ELF-1 (cell line): Measurements from ENCODE around the gene KCNK4.

ENCODE experiments used
- DNase-seq: peaks from one replicate; pipeline ENCODE4 v3.0.0-alpha.2; 2016; ENCODE audit warnings: low read depth, low spot score

KCNK4 gene

GRCh38 chr11:64347193-64347867 lies 56.2 kb downstream of the KCNK4 start:
- DNase-seq, result no peak

- peak; percentile 42 for DNase-seq
These were observed 57.4 kb downstream of the KCNK4 start for GRCh38 chr11:64348383-64349024.

- no peak for DNase-seq
These were observed 57.9 kb downstream of the KCNK4 start for GRCh38 chr11:64349025-64349387.

GRCh38 chr11:64349404-64349803 lies 58.3 kb downstream of the KCNK4 start:
- DNase-seq, result no peak
